CD4-positive, alpha-beta memory T cell (primary cell): ENCODE results near the gene CYP19A1. TPM values are rescaled to one million over a fixed set of nuclear protein-coding genes. Genes with fewer than 3 reads are reported as not detected.

Experiments used
- CTCF ChIA-PET: fragments of 350-600 bp; sonication (Branson Sonifier 250); formaldehyde crosslinking; loops from one replicate; lab custom pipeline; 2021; ENCODE audit warnings: inconsistent platforms; ENCODE audit not compliant: partially characterized antibody; lab: Charles Lee
- POLR2A ChIA-PET: fragments of 350-600 bp; sonication (Branson Sonifier 250); formaldehyde crosslinking; loops from one replicate; lab custom pipeline; 2021; ENCODE audit not compliant: partially characterized antibody; lab: Charles Lee
- DNase-seq, 5 donors: peaks; one replicate each; pipeline versions ENCODE4 v3.0.0 to v3.0.0-alpha.2; 2020 to 2022; ENCODE audit warnings: mixed read lengths in 1 of 5
- H3K27ac ChIP-seq: one replicate; pipeline ENCODE4 v1.7.0; 2013; ENCODE audit warnings: low read depth, low read length
- H3K27me3 ChIP-seq: 2 replicates; pipeline ENCODE4 v1.7.0; 2013; ENCODE audit warnings: mild to moderate bottlenecking, low read length, moderate library complexity; ENCODE audit not compliant: insufficient read depth
- H3K36me3 ChIP-seq: 2 replicates; pipeline ENCODE4 v1.7.0; 2013; ENCODE audit warnings: mild to moderate bottlenecking, low read length, moderate library complexity; ENCODE audit not compliant: insufficient read depth
- H3K4me1 ChIP-seq: 2 replicates; pipeline ENCODE4 v1.7.0; 2013; ENCODE audit warnings: mild to moderate bottlenecking, low read length, moderate library complexity; ENCODE audit not compliant: insufficient read depth
- H3K4me3 ChIP-seq, 2 donors: one replicate each; pipeline ENCODE4 v1.7.0; 2013; ENCODE audit warnings: low read length in 2 of 2, mild to moderate bottlenecking in 1 of 2
- H3K9me3 ChIP-seq, 2 donors: one replicate each; pipeline ENCODE4 v1.7.0; 2013; ENCODE audit warnings: low read length in 2 of 2, control low read depth in 1 of 2; ENCODE audit not compliant: control insufficient read depth in 1 of 2
- H3K27ac Mint-ChIP-seq, 7 donors: one replicate each; pipeline ENCODE4 v1.8.0; 2020 to 2021; ENCODE audit warnings: mixed read lengths in 7 of 7, mild to moderate bottlenecking in 6 of 7, inconsistent platforms in 3 of 7, moderate library complexity in 3 of 7
- H3K27me3 Mint-ChIP-seq, 2 donors: one replicate each; pipeline ENCODE4 v1.8.0; 2020 to 2021; ENCODE audit warnings: mixed read lengths in 2 of 2
- H3K36me3 Mint-ChIP-seq, 2 donors: one replicate each; pipeline ENCODE4 v1.8.0; 2020 to 2021; ENCODE audit warnings: mixed read lengths in 2 of 2, inconsistent platforms in 1 of 2, mild to moderate bottlenecking in 1 of 2
- H3K4me1 Mint-ChIP-seq, 4 donors: one replicate each; pipeline ENCODE4 v1.8.0; 2020 to 2021; ENCODE audit warnings: mixed read lengths in 4 of 4, mild to moderate bottlenecking in 1 of 4
- H3K4me3 Mint-ChIP-seq, 8 donors: one replicate each; pipeline ENCODE4 v1.8.0; 2020 to 2021; ENCODE audit warnings: mixed read lengths in 8 of 8, mild to moderate bottlenecking in 7 of 8, moderate library complexity in 6 of 8, inconsistent platforms in 3 of 8
- H3K9me3 Mint-ChIP-seq, 8 donors: one replicate each; pipeline ENCODE4 v1.8.0; 2020 to 2021; ENCODE audit warnings: mixed read lengths in 8 of 8, mild to moderate bottlenecking in 5 of 8, inconsistent platforms in 3 of 8, moderate library complexity in 1 of 8
- intact Hi-C: fragments of 100-400 bp; cut with micrococcal nuclease; formaldehyde crosslinking; loops from one replicate; pipeline ENCODE4 v1.15.1; 2023
- polyA plus RNA-seq, 2 donors: library from polyadenylated mRNA; unstranded; fragments of 300-500 nt; fragmentation: Illumina TruSeq; gene quantifications; one replicate each; pipeline ENCODE4 v1.2.3, GENCODE V29; 2021
- total RNA-seq, 2 experiments: library from RNA; stranded (reverse); gene quantifications; one replicate each; pipeline ENCODE4 v1.2.3, GENCODE V29; 2021

Gene CYP19A1
- total and polyA plus RNA-seq, 4 experiments from 2014 or later = not detected

DNA sequence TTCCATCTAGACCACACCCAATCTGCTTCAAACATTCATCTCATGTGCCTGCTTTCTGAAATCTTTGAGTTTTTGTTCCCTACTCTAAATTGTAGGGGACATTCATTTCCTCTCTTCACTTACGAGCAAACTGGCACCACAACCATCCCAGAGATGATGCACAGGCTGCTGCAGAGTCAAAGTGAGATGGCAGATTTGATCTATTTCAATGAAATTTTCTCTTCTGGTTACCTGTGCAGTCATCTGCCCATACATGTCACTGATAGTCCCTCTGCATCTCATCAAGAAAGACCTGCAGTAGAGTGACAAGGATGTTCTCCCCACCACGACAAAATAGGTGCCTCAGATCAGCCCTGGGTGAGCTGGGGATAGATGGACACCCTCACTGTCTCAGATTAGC lies 125.5 kb downstream of the CYP19A1 start:
- Mint-ChIP-seq H3K9me3 (no peaks in the 10 kb centered on the region), H3K36me3 (no peaks in the 10 kb centered on the region), H3K4me1 (no peaks in the 10 kb centered on the region), H3K4me3 (no peak overlapping the region), H3K27ac (no peak overlapping the region), H3K27me3 (peaks cover 2 to 11% of the 10 kb centered on the region in 2 donors)
- Histone ChIP-seq H3K9me3 (no peaks in the 10 kb centered on the region), H3K36me3 (no peaks in the 10 kb centered on the region), H3K4me1 (no peaks in the 10 kb centered on the region), H3K27ac (no peak overlapping the region), H3K27me3 (no peaks in the 10 kb centered on the region), H3K4me3 (no peak overlapping the region)
- ChIA-PET CTCF (no interaction called here), POLR2A (no interaction called here)
- no peak for DNase-seq
- intact Hi-C loops = no loop called here

GRCh38 chr15:51212239-51212638 lies 126.2 kb downstream of the CYP19A1 start:
- Mint-ChIP-seq H3K27me3 (peaks cover 2 to 9% of the 10 kb centered on the region in 2 donors), H3K4me1 (no peaks in the 10 kb centered on the region), H3K9me3 (no peaks in the 10 kb centered on the region), H3K36me3 (no peaks in the 10 kb centered on the region), H3K4me3 (no peak overlapping the region), H3K27ac (no peak overlapping the region)
- Histone ChIP-seq H3K36me3 (no peaks in the 10 kb centered on the region), H3K4me1 (no peaks in the 10 kb centered on the region), H3K27ac (no peak overlapping the region), H3K4me3 (no peak overlapping the region), H3K9me3 (no peaks in the 10 kb centered on the region), H3K27me3 (no peaks in the 10 kb centered on the region)
- CTCF ChIA-PET = no interaction called here
- intact Hi-C loops = no loop called here
- POLR2A ChIA-PET = no interaction called here
- no peak for DNase-seq

DNA sequence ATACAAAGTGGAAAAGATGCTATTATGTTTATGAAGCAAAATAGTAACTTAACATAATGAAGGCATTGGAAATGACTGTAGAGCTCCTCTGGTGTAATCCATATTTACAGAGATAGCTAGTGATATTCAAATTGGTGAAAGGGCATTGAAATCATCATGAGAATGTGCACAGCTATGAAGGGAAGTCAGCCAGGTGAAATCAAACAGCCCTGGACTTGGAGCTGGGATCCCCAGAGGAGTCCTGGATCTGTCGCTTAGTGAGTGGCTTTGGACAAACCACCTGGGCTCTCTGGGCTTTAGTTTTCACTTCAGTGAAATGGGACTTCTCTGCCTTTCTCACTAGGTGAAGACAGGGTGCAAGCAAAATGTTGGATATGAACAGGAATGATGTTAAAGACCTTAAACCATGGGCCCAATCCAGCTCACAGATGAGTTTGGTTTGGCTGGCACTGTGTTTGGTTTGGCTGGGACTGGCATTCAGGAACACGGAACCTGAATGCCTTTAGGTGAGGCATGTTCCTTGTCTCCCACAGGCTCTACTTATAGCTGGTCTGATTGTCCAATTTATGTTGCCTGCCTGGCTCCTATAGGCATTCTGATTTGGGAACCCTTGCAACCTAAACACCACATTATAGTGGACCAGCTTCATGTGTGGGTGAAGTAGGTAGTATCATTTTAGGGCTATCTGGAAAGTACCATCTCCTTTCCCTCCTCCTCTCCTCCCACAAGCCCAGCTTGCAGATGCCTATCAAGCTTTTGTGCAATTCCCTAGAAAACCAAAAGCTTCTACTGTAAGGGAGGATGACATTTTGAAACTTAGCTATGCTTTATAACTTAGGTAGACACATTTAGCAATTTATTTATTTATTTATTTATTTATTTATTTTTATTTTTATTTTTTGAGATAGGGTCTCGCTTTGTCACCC lies 133.1 kb downstream of the CYP19A1 start:
- H3K27me3 ChIP-seq = no peaks in the 10 kb centered on the region
- no peaks in the 10 kb centered on the region for H3K4me1 ChIP-seq
- H3K9me3 Mint-ChIP-seq = no peaks in the 10 kb centered on the region
- DNase-seq = no peak
- CTCF ChIA-PET = interaction anchor here (1.0 to 1.7 kb wide), 4 partner anchors 9 to 42 kb away, joined by 3 to 4 read pairs (median 3); no protein-coding TSS in a partner anchor
- H3K27ac Mint-ChIP-seq = no peak overlapping the region
- no peaks in the 10 kb centered on the region for H3K4me1 Mint-ChIP-seq
- H3K27ac ChIP-seq = no peak overlapping the region
- H3K4me3 ChIP-seq = no peak overlapping the region
- POLR2A ChIA-PET = no interaction called here
- intact Hi-C loops = no loop called here
- no peaks in the 10 kb centered on the region for H3K36me3 Mint-ChIP-seq
- no peaks in the 10 kb centered on the region for H3K9me3 ChIP-seq
- no peaks in the 10 kb centered on the region for H3K36me3 ChIP-seq
- no peak overlapping the region for H3K4me3 Mint-ChIP-seq
- H3K27me3 Mint-ChIP-seq = peaks cover 0 to 4% of the 10 kb centered on the region in 2 donors

GRCh38 chr15:51203797-51204196 lies 134.6 kb downstream of the CYP19A1 start:
- ChIA-PET CTCF (interaction anchor here (3.3 kb wide), 1 partner anchor 11 kb away, joined by 9 read pairs; no protein-coding TSS in a partner anchor), POLR2A (no interaction called here)
- no peak overlapping the region for H3K27ac Mint-ChIP-seq
- Histone ChIP-seq H3K4me1 (no peaks in the 10 kb centered on the region), H3K27me3 (no peaks in the 10 kb centered on the region), H3K27ac (no peak overlapping the region), H3K4me3 (no peak overlapping the region), H3K36me3 (no peaks in the 10 kb centered on the region), H3K9me3 (no peaks in the 10 kb centered on the region)
- H3K4me1 Mint-ChIP-seq = no peaks in the 10 kb centered on the region
- no peak overlapping the region for H3K4me3 Mint-ChIP-seq
- H3K9me3 Mint-ChIP-seq = no peaks in the 10 kb centered on the region
- no peaks in the 10 kb centered on the region for H3K36me3 Mint-ChIP-seq
- DNase-seq = no peak
- H3K27me3 Mint-ChIP-seq = peaks cover 0 to 6% of the 10 kb centered on the region in 2 donors
- intact Hi-C loops = no loop called here

GRCh38 chr15:51202783-51203182 lies 135.6 kb downstream of the CYP19A1 start:
- CTCF ChIA-PET = interaction anchor here (3.3 kb wide), 1 partner anchor 10 kb away, joined by 9 read pairs; no protein-coding TSS in a partner anchor

DNA sequence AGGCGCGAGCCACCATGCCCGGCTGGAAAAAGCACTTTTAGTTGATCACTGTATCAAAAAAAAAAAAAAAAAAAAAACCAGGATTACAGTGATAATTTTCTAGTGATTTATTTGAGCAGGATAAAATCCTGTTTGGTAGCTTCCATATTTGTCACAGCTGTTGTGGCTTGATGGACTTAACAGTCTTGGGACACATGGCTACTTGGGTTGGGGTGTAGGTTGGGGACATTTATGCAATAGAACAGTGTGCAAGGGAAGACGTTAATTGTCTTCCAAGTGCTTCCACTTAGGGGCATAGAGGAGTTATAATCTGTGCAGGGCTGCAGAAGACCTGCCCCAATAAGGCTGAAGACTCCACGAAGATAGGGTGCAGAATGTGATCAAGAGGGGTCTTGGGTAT lies 136.8 kb downstream of the CYP19A1 start:
- Histone ChIP-seq H3K27me3 (no peaks in the 10 kb centered on the region), H3K36me3 (no peaks in the 10 kb centered on the region), H3K9me3 (no peaks in the 10 kb centered on the region), H3K4me3 (no peak overlapping the region), H3K4me1 (no peaks in the 10 kb centered on the region), H3K27ac (no peak overlapping the region)
- H3K27me3 Mint-ChIP-seq = peaks cover 11% of the 10 kb centered on the region in 2 donors
- ChIA-PET CTCF (interaction anchor here (3.3 kb wide), 1 partner anchor 9 kb away, joined by 9 read pairs; no protein-coding TSS in a partner anchor), POLR2A (no interaction called here)
- no peak overlapping the region for H3K27ac Mint-ChIP-seq
- no peaks in the 10 kb centered on the region for H3K4me1 Mint-ChIP-seq
- no peak overlapping the region for H3K4me3 Mint-ChIP-seq
- intact Hi-C loops = no loop called here
- H3K9me3 Mint-ChIP-seq = no peaks in the 10 kb centered on the region
- no peak for DNase-seq
- H3K36me3 Mint-ChIP-seq = no peaks in the 10 kb centered on the region

More at GRCh38 chr15:51202783-51203182, 135.6 kb downstream of the CYP19A1 start:
- Mint-ChIP-seq H3K9me3 (no peaks in the 10 kb centered on the region), H3K27ac (no peak overlapping the region), H3K4me1 (no peaks in the 10 kb centered on the region), H3K27me3 (peaks cover 5 to 9% of the 10 kb centered on the region in 2 donors), H3K36me3 (no peaks in the 10 kb centered on the region), H3K4me3 (no peak overlapping the region)
- intact Hi-C loops = no loop called here
- no peaks in the 10 kb centered on the region for H3K4me1 ChIP-seq
- no peaks in the 10 kb centered on the region for H3K27me3 ChIP-seq
- no peaks in the 10 kb centered on the region for H3K9me3 ChIP-seq
- H3K36me3 ChIP-seq = no peaks in the 10 kb centered on the region
- no peak overlapping the region for H3K4me3 ChIP-seq
- POLR2A ChIA-PET = no interaction called here
- DNase-seq = no peak
- H3K27ac ChIP-seq = no peak overlapping the region

- no peaks in the 10 kb centered on the region for H3K36me3 Mint-ChIP-seq
- DNase-seq = no peak
- H3K27me3 Mint-ChIP-seq = peaks cover 13 to 14% of the 10 kb centered on the region in 2 donors
- POLR2A ChIA-PET = no interaction called here
- no peaks in the 10 kb centered on the region for H3K4me1 ChIP-seq
- H3K9me3 ChIP-seq = no peaks in the 10 kb centered on the region
- no peak overlapping the region for H3K27ac Mint-ChIP-seq
- no peak overlapping the region for H3K27ac ChIP-seq
- no peaks in the 10 kb centered on the region for H3K9me3 Mint-ChIP-seq
- no peak overlapping the region for H3K4me3 Mint-ChIP-seq
- no peaks in the 10 kb centered on the region for H3K27me3 ChIP-seq
- intact Hi-C loops = no loop called here
- CTCF ChIA-PET = no interaction called here
- H3K4me1 Mint-ChIP-seq = no peaks in the 10 kb centered on the region
- no peaks in the 10 kb centered on the region for H3K36me3 ChIP-seq
- H3K4me3 ChIP-seq = no peak overlapping the region
Measured at GRCh38 chr15:51200792-51201191, 137.6 kb downstream of the CYP19A1 start.
